OCI-LY1 (cell line): ENCODE data around the gene VWA2.

Experiments
- EZH2 ChIP-seq: fragments of 200-600 bp; sonication (generic), shearing (Covaris generic); IDR thresholded peaks from 2 replicates; pipeline ENCODE4 v1.8.0; 2017; ENCODE audit warnings: borderline replicate concordance, mixed run types, mild to moderate bottlenecking, antibody characterized with exemption, low read length, moderate library complexity, mixed read lengths
- TF ChIP-seq, protein P1 (sequence below): fragments of 200-600 bp; sonication (generic), shearing (Covaris generic); IDR thresholded peaks from 2 replicates; pipeline ENCODE4 v1.5.1; 2017; ENCODE audit warnings: mild to moderate bottlenecking, antibody characterized with exemption, low read length, moderate library complexity, mixed read lengths

DNA sequence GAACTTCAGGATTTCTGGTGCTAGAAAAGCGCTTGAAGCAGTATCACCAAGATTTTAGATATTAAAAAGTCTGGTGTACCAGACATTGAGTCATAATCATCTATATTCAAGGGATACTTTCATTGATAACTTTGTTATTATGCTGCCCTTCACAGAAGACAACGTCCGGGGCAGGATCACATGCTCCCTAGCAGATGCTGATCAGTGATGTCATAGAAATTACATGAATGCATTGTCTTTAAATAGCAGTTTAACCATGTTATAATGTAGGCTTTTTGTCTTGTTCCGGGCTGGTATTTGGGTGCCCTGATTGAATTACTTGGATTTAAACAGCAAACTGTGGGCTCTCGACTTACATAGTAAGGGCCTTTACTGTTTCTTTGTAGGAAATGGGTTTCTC is 54.0 kb downstream of the VWA2 start:
- TF ChIP-seq, protein P1, sequence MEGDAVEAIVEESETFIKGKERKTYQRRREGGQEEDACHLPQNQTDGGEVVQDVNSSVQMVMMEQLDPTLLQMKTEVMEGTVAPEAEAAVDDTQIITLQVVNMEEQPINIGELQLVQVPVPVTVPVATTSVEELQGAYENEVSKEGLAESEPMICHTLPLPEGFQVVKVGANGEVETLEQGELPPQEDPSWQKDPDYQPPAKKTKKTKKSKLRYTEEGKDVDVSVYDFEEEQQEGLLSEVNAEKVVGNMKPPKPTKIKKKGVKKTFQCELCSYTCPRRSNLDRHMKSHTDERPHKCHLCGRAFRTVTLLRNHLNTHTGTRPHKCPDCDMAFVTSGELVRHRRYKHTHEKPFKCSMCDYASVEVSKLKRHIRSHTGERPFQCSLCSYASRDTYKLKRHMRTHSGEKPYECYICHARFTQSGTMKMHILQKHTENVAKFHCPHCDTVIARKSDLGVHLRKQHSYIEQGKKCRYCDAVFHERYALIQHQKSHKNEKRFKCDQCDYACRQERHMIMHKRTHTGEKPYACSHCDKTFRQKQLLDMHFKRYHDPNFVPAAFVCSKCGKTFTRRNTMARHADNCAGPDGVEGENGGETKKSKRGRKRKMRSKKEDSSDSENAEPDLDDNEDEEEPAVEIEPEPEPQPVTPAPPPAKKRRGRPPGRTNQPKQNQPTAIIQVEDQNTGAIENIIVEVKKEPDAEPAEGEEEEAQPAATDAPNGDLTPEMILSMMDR, result no peak
- no peak for TF ChIP-seq EZH2
